WTC11 (cell line): Measurements from ENCODE around the gene LZTR1. TPM values are rescaled to one million over a fixed set of nuclear protein-coding genes. Genes with fewer than 3 reads are reported as not detected.
A peak's percentile ranks its signal among the peaks of the same experiment; 100 is the strongest.

Experiments
- ATAC-seq: fragments of 200-7000 bp; cut with Tn5 transposase; 2 replicates; pipeline ENCODE4 v1.10.0; 2021; ENCODE audit warnings: mild to moderate bottlenecking, moderate library complexity
- CTCF ChIA-PET: fragments of 300-600 bp; sonication (Branson Sonifier 250); formaldehyde crosslinking; loops from one replicate; lab custom pipeline; 2021; ENCODE audit warnings: antibody characterized with exemption; lab: Charles Lee
- POLR2A ChIA-PET: fragments of 350-600 bp; sonication (Branson Sonifier 250); formaldehyde crosslinking; loops from one replicate; lab custom pipeline; 2021; ENCODE audit warnings: antibody characterized with exemption; lab: Charles Lee
- DNase-seq: peaks from one replicate; pipeline ENCODE4 v3.0.0; 2021; ENCODE audit warnings: low spot score
- H3K27ac Mint-ChIP-seq: 2 replicates; pipeline ENCODE4 v1.8.0; 2021; ENCODE audit warnings: mixed read lengths
- H3K27me3 Mint-ChIP-seq: 2 replicates; pipeline ENCODE4 v1.8.0; 2021; ENCODE audit warnings: low read depth, mild to moderate bottlenecking, moderate library complexity, mixed read lengths
- H3K36me3 Mint-ChIP-seq: 2 replicates; pipeline ENCODE4 v1.8.0; 2021; ENCODE audit warnings: mixed read lengths
- H3K4me1 Mint-ChIP-seq: 2 replicates; pipeline ENCODE4 v1.8.0; 2022; ENCODE audit warnings: mixed read lengths
- H3K4me3 Mint-ChIP-seq: 2 replicates; pipeline ENCODE4 v1.8.0; 2021; ENCODE audit warnings: mild to moderate bottlenecking, moderate library complexity, mixed read lengths
- H3K9me3 Mint-ChIP-seq: 2 replicates; pipeline ENCODE4 v1.8.0; 2021; ENCODE audit warnings: mixed read lengths
- CBFB ChIP-seq: sonication (generic); formaldehyde crosslinking; IDR thresholded peaks from 2 replicates; pipeline ENCODE4 v1.8.1; 2022; ENCODE audit warnings: mild to moderate bottlenecking, low read depth, missing genetic modification reagents
- FOXJ3 ChIP-seq: sonication (generic); formaldehyde crosslinking; IDR thresholded peaks from 2 replicates; pipeline ENCODE4 v1.9.0; 2021; ENCODE audit warnings: missing genetic modification reagents, mild to moderate bottlenecking, borderline replicate concordance
- FOXK1 ChIP-seq: sonication (generic); formaldehyde crosslinking; IDR thresholded peaks from 2 replicates; pipeline ENCODE4 v1.8.0; 2022; ENCODE audit warnings: mild to moderate bottlenecking, moderate library complexity, missing genetic modification reagents
- GRHL2 ChIP-seq: fragments of 250-450 bp; sonication (Bioruptor Pico); IDR thresholded peaks from 2 replicates; pipeline ENCODE4 v1.8.0; 2022; ENCODE audit warnings: mild to moderate bottlenecking, moderate library complexity; ENCODE audit not compliant: insufficient replicate concordance, severe bottlenecking
- JAZF1 ChIP-seq: fragments of 250-450 bp; sonication (Bioruptor Pico); IDR thresholded peaks from 2 replicates; pipeline ENCODE4 v1.9.0; 2021; ENCODE audit warnings: moderate library complexity, mild to moderate bottlenecking, inconsistent platforms
- NFE2L1 ChIP-seq: sonication (generic); formaldehyde crosslinking; IDR thresholded peaks from 2 replicates; pipeline ENCODE4 v1.8.1; 2023; ENCODE audit warnings: missing genetic modification reagents
- NR2C2 ChIP-seq: sonication (generic); formaldehyde crosslinking; IDR thresholded peaks from 2 replicates; pipeline ENCODE4 v1.8.0; 2022; ENCODE audit warnings: mild to moderate bottlenecking, missing genetic modification reagents
- RELA ChIP-seq: sonication (generic); formaldehyde crosslinking; IDR thresholded peaks from 2 replicates; pipeline ENCODE4 v1.8.1; 2022; ENCODE audit warnings: missing genetic modification reagents, mild to moderate bottlenecking, borderline replicate concordance
- TCF7 ChIP-seq: sonication (generic); formaldehyde crosslinking; IDR thresholded peaks from 2 replicates; pipeline ENCODE4 v1.8.0; 2022; ENCODE audit warnings: mild to moderate bottlenecking, low read depth, missing genetic modification reagents, moderate library complexity
- ZNF121 ChIP-seq: sonication (generic); formaldehyde crosslinking; IDR thresholded peaks from 2 replicates; pipeline ENCODE4 v1.8.0; 2023; ENCODE audit warnings: missing genetic modification reagents
- ZNF317 ChIP-seq: sonication (generic); formaldehyde crosslinking; IDR thresholded peaks from 2 replicates; pipeline ENCODE4 v1.8.1; 2023; ENCODE audit warnings: low read depth, mild to moderate bottlenecking, moderate library complexity, missing genetic modification reagents, borderline replicate concordance
- total RNA-seq: library from RNA; stranded (reverse); gene quantifications from 3 replicates; pipeline ENCODE4 v1.2.3, GENCODE V29; 2021
- TF ChIP-seq, protein P1 (sequence below): sonication (generic); formaldehyde crosslinking; IDR thresholded peaks from 2 replicates; pipeline ENCODE4 v1.8.0; 2023; ENCODE audit warnings: mild to moderate bottlenecking, missing genetic modification reagents
- TF ChIP-seq, protein P2 (sequence below): sonication (generic); formaldehyde crosslinking; IDR thresholded peaks from 2 replicates; pipeline ENCODE4 v1.8.1; 2022; ENCODE audit warnings: missing genetic modification reagents, borderline replicate concordance
- TF ChIP-seq, protein P3 (sequence below): fragments of 250-450 bp; sonication (Bioruptor Pico); IDR thresholded peaks from 2 replicates; pipeline ENCODE4 v1.9.0; 2021; ENCODE audit warnings: mild to moderate bottlenecking
- TF ChIP-seq, protein P4 (sequence below): sonication (generic); formaldehyde crosslinking; conservative IDR thresholded peaks from 2 replicates; pipeline ENCODE4 v1.8.1; 2023; ENCODE audit warnings: mild to moderate bottlenecking, low read depth, missing genetic modification reagents, moderate library complexity
- TF ChIP-seq, protein P5 (sequence below): fragments of 250-450 bp; sonication (Bioruptor Pico); IDR thresholded peaks from 2 replicates; pipeline ENCODE4 v1.9.0; 2021; ENCODE audit warnings: moderate library complexity, mild to moderate bottlenecking, inconsistent platforms, borderline replicate concordance
- TF ChIP-seq, protein P6 (sequence below): sonication (generic); formaldehyde crosslinking; IDR thresholded peaks from 2 replicates; pipeline ENCODE4 v1.8.1; 2022; ENCODE audit warnings: mild to moderate bottlenecking, missing genetic modification reagents, moderate library complexity, borderline replicate concordance

Gene LZTR1
- total RNA-seq, 1 experiment from 2014 or later, result 38.3 TPM

DNA sequence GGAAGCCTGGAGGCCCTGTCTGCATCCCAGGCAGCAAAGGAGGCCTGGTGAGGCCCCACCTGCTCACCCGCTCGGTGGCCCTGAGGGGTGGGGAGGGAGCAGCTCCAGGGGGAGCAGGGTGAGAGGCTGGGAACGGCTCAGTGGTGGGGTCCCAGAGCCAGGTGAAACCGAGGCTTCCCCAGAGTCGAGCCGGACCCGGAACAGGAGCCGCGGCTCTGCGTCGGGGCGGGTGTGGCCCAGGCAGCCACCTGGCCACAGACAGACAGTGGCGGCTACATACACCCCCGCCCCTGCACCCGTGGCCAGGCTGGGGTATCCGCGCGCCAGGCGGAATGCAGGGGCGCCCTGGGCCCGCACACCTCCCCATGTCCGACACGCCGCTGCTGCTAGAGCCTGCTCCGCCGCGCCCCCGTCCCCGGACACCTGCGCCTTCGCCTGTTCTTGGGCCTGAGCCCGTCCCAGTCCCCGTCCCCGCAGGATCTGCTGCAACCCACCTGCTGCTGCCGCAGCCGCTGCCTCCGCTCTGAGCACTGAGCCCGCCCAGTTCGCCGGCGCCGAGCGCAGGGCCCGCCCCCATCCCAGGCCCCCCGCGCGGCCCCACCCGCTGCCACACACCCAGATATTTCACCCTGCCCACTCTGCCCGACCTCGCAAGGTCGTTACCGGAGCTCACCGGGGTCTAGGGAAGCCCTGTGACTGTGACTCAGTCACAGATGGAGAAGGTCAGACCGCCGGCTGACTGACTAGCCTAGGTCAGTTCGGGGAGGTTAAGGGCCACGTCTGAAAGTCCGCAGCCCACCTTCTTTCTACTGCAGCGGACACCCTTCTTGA is 50.2 kb downstream of the LZTR1 start, which contains the start of gene SLC7A4 (continued):
- TF ChIP-seq, protein P1, sequence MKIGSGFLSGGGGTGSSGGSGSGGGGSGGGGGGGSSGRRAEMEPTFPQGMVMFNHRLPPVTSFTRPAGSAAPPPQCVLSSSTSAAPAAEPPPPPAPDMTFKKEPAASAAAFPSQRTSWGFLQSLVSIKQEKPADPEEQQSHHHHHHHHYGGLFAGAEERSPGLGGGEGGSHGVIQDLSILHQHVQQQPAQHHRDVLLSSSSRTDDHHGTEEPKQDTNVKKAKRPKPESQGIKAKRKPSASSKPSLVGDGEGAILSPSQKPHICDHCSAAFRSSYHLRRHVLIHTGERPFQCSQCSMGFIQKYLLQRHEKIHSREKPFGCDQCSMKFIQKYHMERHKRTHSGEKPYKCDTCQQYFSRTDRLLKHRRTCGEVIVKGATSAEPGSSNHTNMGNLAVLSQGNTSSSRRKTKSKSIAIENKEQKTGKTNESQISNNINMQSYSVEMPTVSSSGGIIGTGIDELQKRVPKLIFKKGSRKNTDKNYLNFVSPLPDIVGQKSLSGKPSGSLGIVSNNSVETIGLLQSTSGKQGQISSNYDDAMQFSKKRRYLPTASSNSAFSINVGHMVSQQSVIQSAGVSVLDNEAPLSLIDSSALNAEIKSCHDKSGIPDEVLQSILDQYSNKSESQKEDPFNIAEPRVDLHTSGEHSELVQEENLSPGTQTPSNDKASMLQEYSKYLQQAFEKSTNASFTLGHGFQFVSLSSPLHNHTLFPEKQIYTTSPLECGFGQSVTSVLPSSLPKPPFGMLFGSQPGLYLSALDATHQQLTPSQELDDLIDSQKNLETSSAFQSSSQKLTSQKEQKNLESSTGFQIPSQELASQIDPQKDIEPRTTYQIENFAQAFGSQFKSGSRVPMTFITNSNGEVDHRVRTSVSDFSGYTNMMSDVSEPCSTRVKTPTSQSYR (CRISPR knock-in tag), result peak; percentile 38; the same call in 1 of the 2 replicates

DNA sequence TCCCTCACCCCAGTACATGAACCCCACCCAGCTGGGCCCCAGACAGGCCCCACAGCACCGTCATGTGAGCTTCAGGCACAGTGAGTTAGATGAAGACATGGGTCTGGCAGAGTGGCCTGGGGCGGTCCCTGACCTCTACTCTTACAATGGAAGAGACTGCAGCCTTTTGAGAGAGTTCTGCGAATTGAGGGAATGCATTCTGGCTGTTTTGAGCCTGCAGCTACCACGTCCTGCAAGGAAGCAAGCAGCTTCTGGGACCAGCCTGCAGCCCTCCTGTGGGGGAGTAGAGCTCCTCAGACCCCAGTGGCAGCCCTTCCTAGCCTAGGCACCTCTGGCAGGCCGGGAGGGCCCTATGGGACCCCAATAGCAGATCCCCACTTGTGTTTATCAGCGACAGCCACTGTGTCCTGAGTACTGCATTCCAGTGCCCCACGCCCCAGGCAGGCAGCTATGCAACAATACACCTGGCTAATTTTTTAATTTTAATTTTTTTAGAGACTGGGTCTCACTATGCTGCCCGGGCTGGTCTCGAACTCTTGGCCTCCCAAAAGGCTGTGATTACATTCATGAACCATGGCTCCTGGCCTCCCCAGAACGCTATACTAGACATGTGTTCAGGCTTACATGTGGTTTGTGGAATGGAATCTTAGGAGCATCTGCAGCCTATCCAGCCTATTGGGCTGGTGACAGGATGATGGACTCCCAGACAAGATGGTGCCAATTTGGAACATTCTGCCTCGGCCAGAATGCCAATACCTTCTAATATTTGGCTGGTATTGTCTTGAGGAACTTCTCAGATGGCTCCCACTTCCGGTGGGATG is 51.0 kb downstream of the LZTR1 start:
- TF ChIP-seq JAZF1 (CRISPR knock-in tag), result no peak
- TF ChIP-seq ZNF121 (CRISPR knock-in tag), result 0 out of 2 replicates have a peak, but pooled peaks have one; percentile 24
- TF ChIP-seq, protein P2, sequence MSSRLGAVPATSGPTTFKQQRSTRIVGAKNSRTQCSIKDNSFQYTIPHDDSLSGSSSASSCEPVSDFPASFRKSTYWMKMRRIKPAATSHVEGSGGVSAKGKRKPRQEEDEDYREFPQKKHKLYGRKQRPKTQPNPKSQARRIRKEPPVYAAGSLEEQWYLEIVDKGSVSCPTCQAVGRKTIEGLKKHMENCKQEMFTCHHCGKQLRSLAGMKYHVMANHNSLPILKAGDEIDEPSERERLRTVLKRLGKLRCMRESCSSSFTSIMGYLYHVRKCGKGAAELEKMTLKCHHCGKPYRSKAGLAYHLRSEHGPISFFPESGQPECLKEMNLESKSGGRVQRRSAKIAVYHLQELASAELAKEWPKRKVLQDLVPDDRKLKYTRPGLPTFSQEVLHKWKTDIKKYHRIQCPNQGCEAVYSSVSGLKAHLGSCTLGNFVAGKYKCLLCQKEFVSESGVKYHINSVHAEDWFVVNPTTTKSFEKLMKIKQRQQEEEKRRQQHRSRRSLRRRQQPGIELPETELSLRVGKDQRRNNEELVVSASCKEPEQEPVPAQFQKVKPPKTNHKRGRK (CRISPR knock-in tag), result no peak
- TF ChIP-seq, protein P3, sequence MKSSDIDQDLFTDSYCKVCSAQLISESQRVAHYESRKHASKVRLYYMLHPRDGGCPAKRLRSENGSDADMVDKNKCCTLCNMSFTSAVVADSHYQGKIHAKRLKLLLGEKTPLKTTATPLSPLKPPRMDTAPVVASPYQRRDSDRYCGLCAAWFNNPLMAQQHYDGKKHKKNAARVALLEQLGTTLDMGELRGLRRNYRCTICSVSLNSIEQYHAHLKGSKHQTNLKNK (CRISPR knock-in tag), result no peak
- no peaks in the 10 kb centered on the region for H3K9me3 Mint-ChIP-seq
- H3K27ac Mint-ChIP-seq, result no peak overlapping the region
- DNase-seq (no peak), ATAC-seq (peak; percentile 16; the same call in 1 of the 2 replicates)
- peaks cover 33% of the 10 kb centered on the region for H3K27me3 Mint-ChIP-seq
- peak overlapping the region; percentile 68 for H3K4me3 Mint-ChIP-seq
- H3K4me1 Mint-ChIP-seq, result peaks cover 6% of the 10 kb centered on the region
- CTCF ChIA-PET, result interaction anchor here (0.6 to 2.1 kb wide), 4 partner anchors 12 to 142 kb away, joined by 3 to 16 read pairs (median 4); no protein-coding TSS in a partner anchor
- POLR2A ChIA-PET, result interaction anchor here (0.9 kb wide), 1 partner anchor 32 kb away, joined by 5 read pairs; no protein-coding TSS in a partner anchor
- no peaks in the 10 kb centered on the region for H3K36me3 Mint-ChIP-seq

DNA sequence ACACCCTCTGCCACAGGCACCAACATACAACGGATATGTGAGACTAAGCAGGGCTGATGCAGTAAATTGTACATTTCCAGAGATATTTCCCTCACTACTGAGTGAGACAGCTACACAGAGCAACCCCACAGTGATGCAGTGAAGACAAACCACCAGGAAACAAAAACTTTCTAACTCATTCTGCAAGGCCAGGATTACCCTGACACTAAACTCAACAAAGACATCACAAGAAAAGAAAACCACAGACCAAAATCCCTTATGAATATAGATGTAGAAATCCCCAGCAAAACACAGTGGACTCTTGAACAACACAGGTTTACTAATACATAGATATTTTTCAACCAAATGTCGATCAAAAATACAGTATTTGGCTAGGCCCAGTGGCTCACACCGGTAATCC is 51.8 kb downstream of the LZTR1 start:
- POLR2A ChIA-PET, result no interaction called here
- Mint-ChIP-seq H3K4me1 (peaks cover 6% of the 10 kb centered on the region), H3K36me3 (no peaks in the 10 kb centered on the region), H3K27me3 (peaks cover 33% of the 10 kb centered on the region), H3K9me3 (no peaks in the 10 kb centered on the region), H3K4me3 (no peak overlapping the region), H3K27ac (no peak overlapping the region)
- CTCF ChIA-PET, result interaction anchor here (0.6 kb wide), 1 partner anchor 527 kb away, joined by 5 read pairs; no protein-coding TSS in a partner anchor
- DNase-seq, result no peak
- no peak for ATAC-seq
- TF ChIP-seq GRHL2 (CRISPR knock-in tag) (no peak), FOXJ3 (CRISPR knock-in tag) (no peak), FOXK1 (CRISPR knock-in tag) (no peak), ZNF317 (CRISPR knock-in tag) (no peak)

DNA sequence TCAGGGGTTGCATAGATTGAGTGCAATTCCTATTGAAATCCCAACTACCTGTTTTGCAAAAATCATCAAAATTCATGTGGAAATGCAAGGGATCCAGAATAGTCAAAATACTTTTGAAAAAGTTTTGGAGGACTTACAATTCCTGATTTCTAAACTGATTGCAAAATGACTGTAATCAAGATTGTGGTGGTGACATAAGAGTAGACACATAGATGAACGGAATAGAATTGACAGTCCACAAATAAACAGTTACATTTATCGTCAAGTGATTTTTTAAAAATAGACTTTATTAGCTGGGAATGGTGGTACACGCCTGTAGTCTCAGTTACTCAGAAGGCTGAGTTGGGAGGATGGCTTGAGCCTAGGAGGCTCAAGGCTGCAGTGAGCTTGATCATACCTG is 52.9 kb downstream of the LZTR1 start:
- Mint-ChIP-seq H3K4me1 (no peaks in the 10 kb centered on the region), H3K27me3 (peaks cover 33% of the 10 kb centered on the region), H3K36me3 (no peaks in the 10 kb centered on the region), H3K4me3 (no peak overlapping the region), H3K27ac (no peak overlapping the region), H3K9me3 (no peaks in the 10 kb centered on the region)
- ChIA-PET CTCF (interaction anchor here (1.2 to 1.7 kb wide), 2 partner anchors 20 to 68 kb away, joined by 3 to 5 read pairs; partner anchors contain the start of gene P2RX6), POLR2A (no interaction called here)
- DNase-seq (no peak), ATAC-seq (no peak)
- no peak for TF ChIP-seq NR2C2 (CRISPR knock-in tag)
- no peak for TF ChIP-seq NFE2L1 (CRISPR knock-in tag)
- TF ChIP-seq, protein P4, sequence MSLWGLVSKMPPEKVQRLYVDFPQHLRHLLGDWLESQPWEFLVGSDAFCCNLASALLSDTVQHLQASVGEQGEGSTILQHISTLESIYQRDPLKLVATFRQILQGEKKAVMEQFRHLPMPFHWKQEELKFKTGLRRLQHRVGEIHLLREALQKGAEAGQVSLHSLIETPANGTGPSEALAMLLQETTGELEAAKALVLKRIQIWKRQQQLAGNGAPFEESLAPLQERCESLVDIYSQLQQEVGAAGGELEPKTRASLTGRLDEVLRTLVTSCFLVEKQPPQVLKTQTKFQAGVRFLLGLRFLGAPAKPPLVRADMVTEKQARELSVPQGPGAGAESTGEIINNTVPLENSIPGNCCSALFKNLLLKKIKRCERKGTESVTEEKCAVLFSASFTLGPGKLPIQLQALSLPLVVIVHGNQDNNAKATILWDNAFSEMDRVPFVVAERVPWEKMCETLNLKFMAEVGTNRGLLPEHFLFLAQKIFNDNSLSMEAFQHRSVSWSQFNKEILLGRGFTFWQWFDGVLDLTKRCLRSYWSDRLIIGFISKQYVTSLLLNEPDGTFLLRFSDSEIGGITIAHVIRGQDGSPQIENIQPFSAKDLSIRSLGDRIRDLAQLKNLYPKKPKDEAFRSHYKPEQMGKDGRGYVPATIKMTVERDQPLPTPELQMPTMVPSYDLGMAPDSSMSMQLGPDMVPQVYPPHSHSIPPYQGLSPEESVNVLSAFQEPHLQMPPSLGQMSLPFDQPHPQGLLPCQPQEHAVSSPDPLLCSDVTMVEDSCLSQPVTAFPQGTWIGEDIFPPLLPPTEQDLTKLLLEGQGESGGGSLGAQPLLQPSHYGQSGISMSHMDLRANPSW, result no peak
- TF ChIP-seq, protein P5, sequence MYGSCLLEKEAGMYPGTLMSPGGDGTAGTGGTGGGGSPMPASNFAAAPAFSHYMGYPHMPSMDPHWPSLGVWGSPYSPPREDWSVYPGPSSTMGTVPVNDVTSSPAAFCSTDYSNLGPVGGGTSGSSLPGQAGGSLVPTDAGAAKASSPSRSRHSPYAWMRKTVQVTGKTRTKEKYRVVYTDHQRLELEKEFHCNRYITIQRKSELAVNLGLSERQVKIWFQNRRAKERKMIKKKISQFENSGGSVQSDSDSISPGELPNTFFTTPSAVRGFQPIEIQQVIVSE (CRISPR knock-in tag), result no peak
- TF ChIP-seq, protein P6, sequence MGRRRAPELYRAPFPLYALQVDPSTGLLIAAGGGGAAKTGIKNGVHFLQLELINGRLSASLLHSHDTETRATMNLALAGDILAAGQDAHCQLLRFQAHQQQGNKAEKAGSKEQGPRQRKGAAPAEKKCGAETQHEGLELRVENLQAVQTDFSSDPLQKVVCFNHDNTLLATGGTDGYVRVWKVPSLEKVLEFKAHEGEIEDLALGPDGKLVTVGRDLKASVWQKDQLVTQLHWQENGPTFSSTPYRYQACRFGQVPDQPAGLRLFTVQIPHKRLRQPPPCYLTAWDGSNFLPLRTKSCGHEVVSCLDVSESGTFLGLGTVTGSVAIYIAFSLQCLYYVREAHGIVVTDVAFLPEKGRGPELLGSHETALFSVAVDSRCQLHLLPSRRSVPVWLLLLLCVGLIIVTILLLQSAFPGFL, result no peak
- no peak for TF ChIP-seq CBFB
- no peak for TF ChIP-seq RELA (CRISPR knock-in tag)
- no peak for TF ChIP-seq TCF7 (CRISPR knock-in tag)
